Measurements from ENCODE around the gene SSTR3. TPM values are rescaled to one million over a fixed set of nuclear protein-coding genes. Genes with fewer than 3 reads are reported as not detected.

The SSTR3 gene
- total and polyA plus RNA-seq, 4 donors, result 0.19 TPM; not detected in 3

- no peaks in the 10 kb centered on the region for H3K27me3 ChIP-seq (ENCODE audit: control insufficient read depth in 4 of 4, insufficient read depth in 4 of 4, low read length in 3 of 4)
- no peak overlapping the region for H3K4me3 ChIP-seq (ENCODE audit: low read depth in 1 of 3, low read length in 3 of 3)
- WGBS, result 77% methylated on average over 4 of the region's 4 CpGs
- H3K9ac ChIP-seq (ENCODE audit: low read depth in 1 of 2, low read length in 2 of 2), result peak overlapping the region in 1 of 2 donors; percentile 45
- peaks cover 26 to 56% (median 42%) of the 10 kb centered on the region in 4 donors for H3K4me1 ChIP-seq (ENCODE audit: control insufficient read depth in 4 of 4, insufficient read depth in 4 of 4, low read length in 3 of 4)
- TF ChIP-seq JUND (IDR thresholded peaks at IDR 0.05), result no peak
- no peak for TF ChIP-seq HNF4G (IDR thresholded peaks at IDR 0.05)
- TF ChIP-seq FOXA2 (IDR thresholded peaks at IDR 0.05), result no peak
- TF ChIP-seq RAD21 (IDR thresholded peaks at IDR 0.05), result no peak
- no peak for TF ChIP-seq SP1 (IDR thresholded peaks at IDR 0.05)
- no peak for TF ChIP-seq REST (IDR thresholded peaks at IDR 0.05)
- no peak for TF ChIP-seq ATF3 (IDR thresholded peaks at IDR 0.05)
- H3K9me3 ChIP-seq (ENCODE audit: control insufficient read depth in 4 of 4, low read length in 3 of 4), result no peaks in the 10 kb centered on the region
- no peaks in the 10 kb centered on the region for H3K36me3 ChIP-seq (ENCODE audit: control insufficient read depth in 4 of 4, insufficient read depth in 3 of 4, low read depth in 1 of 4, low read length in 3 of 4)
- DNase-seq (ENCODE audit: low spot score), result no peak
- peak overlapping the region; percentile 96 for H3K27ac ChIP-seq (ENCODE audit: low read depth in 1 of 2, low read length in 2 of 2)
Observed at GRCh38 chr22:37195921-37196320, 16.4 kb downstream of the SSTR3 start.

- no peaks in the 10 kb centered on the region for H3K27me3 ChIP-seq (ENCODE audit: control insufficient read depth in 4 of 4, insufficient read depth in 4 of 4, low read length in 3 of 4)
- TF ChIP-seq HNF4A (conservative IDR thresholded peaks at IDR 0.05) (peak; percentile 14 to 52), RXRA (IDR thresholded peaks at IDR 0.05) (peak; percentile 29 to 42), EGR1 (IDR thresholded peaks at IDR 0.05; ENCODE audit: low read depth in 2 of 2) (no peak)
- WGBS, result 61% methylated on average over 3 of the region's 3 CpGs
- H3K4me3 ChIP-seq (ENCODE audit: low read depth in 1 of 3, low read length in 3 of 3), result no peak overlapping the region
- peaks cover 22 to 49% (median 40%) of the 10 kb centered on the region in 4 donors for H3K4me1 ChIP-seq (ENCODE audit: control insufficient read depth in 4 of 4, insufficient read depth in 4 of 4, low read length in 3 of 4)
- peaks cover 0 to 2% (median 0%) of the 10 kb centered on the region in 4 donors for H3K36me3 ChIP-seq (ENCODE audit: control insufficient read depth in 4 of 4, insufficient read depth in 3 of 4, low read depth in 1 of 4, low read length in 3 of 4)
- DNase-seq (ENCODE audit: low spot score), result no peak
- no peak overlapping the region for H3K27ac ChIP-seq (ENCODE audit: low read depth in 1 of 2, low read length in 2 of 2)
- no peak overlapping the region for H3K9ac ChIP-seq (ENCODE audit: low read depth in 1 of 2, low read length in 2 of 2)
- no peaks in the 10 kb centered on the region for H3K9me3 ChIP-seq (ENCODE audit: control insufficient read depth in 4 of 4, low read length in 3 of 4)
Observed at GRCh38 chr22:37194750-37195149, 17.5 kb downstream of the SSTR3 start.

GRCh38 chr22:37193629-37194191 lies 18.6 kb downstream of the SSTR3 start:
- no peak overlapping the region for H3K9ac ChIP-seq (ENCODE audit: low read depth in 1 of 2, low read length in 2 of 2)
- H3K4me1 ChIP-seq (ENCODE audit: control insufficient read depth in 4 of 4, insufficient read depth in 4 of 4, low read length in 3 of 4), result peaks cover 21 to 46% (median 36%) of the 10 kb centered on the region in 4 donors
- peak overlapping the region in 1 of 2 donors; percentile 0 for H3K27ac ChIP-seq (ENCODE audit: low read depth in 1 of 2, low read length in 2 of 2)
- no peaks in the 10 kb centered on the region for H3K9me3 ChIP-seq (ENCODE audit: control insufficient read depth in 4 of 4, low read length in 3 of 4)
- WGBS, result 57% methylated on average over 10 of the region's 10 CpGs
- no peak overlapping the region for H3K4me3 ChIP-seq (ENCODE audit: low read depth in 1 of 3, low read length in 3 of 3)
- H3K36me3 ChIP-seq (ENCODE audit: control insufficient read depth in 4 of 4, insufficient read depth in 3 of 4, low read depth in 1 of 4, low read length in 3 of 4), result peaks cover 0 to 4% (median 0%) of the 10 kb centered on the region in 4 donors
- no peak for DNase-seq (ENCODE audit: low spot score)
- TF ChIP-seq REST (IDR thresholded peaks at IDR 0.05), result no peak
- TF ChIP-seq ATF3 (IDR thresholded peaks at IDR 0.05), result peak; percentile 81
- TF ChIP-seq SP1 (IDR thresholded peaks at IDR 0.05), result peak; percentile 10
- TF ChIP-seq NR2F2 (IDR thresholded peaks at IDR 0.05), result peak; percentile 71
- peak in 1 of 2 donors; percentile 7 for TF ChIP-seq RXRA (IDR thresholded peaks at IDR 0.05)
- peak; percentile 6 for TF ChIP-seq YY1 (IDR thresholded peaks at IDR 0.05)
- no peaks in the 10 kb centered on the region for H3K27me3 ChIP-seq (ENCODE audit: control insufficient read depth in 4 of 4, insufficient read depth in 4 of 4, low read length in 3 of 4)

All from liver (tissue), 9 donors.